A549 (cell line): ENCODE results near the gene TMEM79. TPM values are rescaled to one million over a fixed set of nuclear protein-coding genes. Genes with fewer than 3 reads are reported as not detected.

ENCODE experiments used
- BCL3 ChIP-seq: fragments of >200 bp; sonication (Bioruptor Twin); formaldehyde crosslinking; IDR thresholded peaks from 3 replicates; pipeline ENCODE4 v1.6.1; 2016
- MAX ChIP-seq: IDR thresholded peaks from 2 replicates; pipeline ENCODE4 v1.6.1; 2012
- MAZ ChIP-seq: fragments of 150-350 bp; IDR thresholded peaks from 2 replicates; pipeline ENCODE4 v1.6.1; 2014; ENCODE audit warnings: antibody characterized with exemption, low read depth, low read length, borderline replicate concordance
- PBX3 ChIP-seq: IDR thresholded peaks from 2 replicates; pipeline ENCODE4 v1.6.1; 2012
- POLR2A ChIP-seq: IDR thresholded peaks from 2 replicates; pipeline ENCODE4 v1.6.1; 2012; ENCODE audit warnings: mild to moderate bottlenecking, low read length
- polyA plus RNA-seq, 4 experiments: library from polyadenylated mRNA; depleted of rRNA in 3 of 4; stranded (reverse); fragments of >200 nt; fragmentation: RNase III in 1 of 4; extraction: RNeasy Plus Mini Kit Qiagen cat#74134 plus additional on column Dnase treatment in 1 of 4; gene quantifications; 2 replicates in 3 of 4; 3 replicates in 1 of 4; pipeline ENCODE4 v1.2.3, GENCODE V29; 2011 to 2017

TMEM79 gene
- polyA plus RNA-seq, 2 of the 4 experiments (the other 2 are of a cell fraction): 6.3 to 7.2 TPM

GRCh38 chr1:156338180-156338976, 54.3 kb downstream of the TMEM79 start, which contains the start of the genes CCT3 and TSACC (continued):
- TF ChIP-seq BCL3: peak; percentile 95
- TF ChIP-seq MAX: peak; percentile 93
- TF ChIP-seq MAZ: no peak
- peak; percentile 99 for TF ChIP-seq PBX3
- peak; percentile 87 for TF ChIP-seq POLR2A

Other genes starting within 250 kb of the TMEM79 start
- 42.0 and 47.6 TPM in 2 replicates for gene UBQLN4, start 230.5 kb upstream of the TMEM79 start, polyA plus RNA-seq (2011; rRNA removed)
- gene UBQLN4, start 230.5 kb upstream of the TMEM79 start, polyA plus RNA-seq (2017; fragmentation: RNase III; extraction: RNeasy Plus Mini Kit Qiagen cat#74134 plus additional on column Dnase treatment): 36.5 to 39.1 TPM (median 38.2 TPM) in 3 replicates
- 63.0 and 71.4 TPM in 2 replicates for gene LAMTOR2, start 229.5 kb upstream of the TMEM79 start, polyA plus RNA-seq (2011; rRNA removed)
- 151 to 171 TPM (median 166 TPM) in 3 replicates for gene LAMTOR2, start 229.5 kb upstream of the TMEM79 start, polyA plus RNA-seq (2017; fragmentation: RNase III; extraction: RNeasy Plus Mini Kit Qiagen cat#74134 plus additional on column Dnase treatment)
- gene RAB25, start 223.2 kb upstream of the TMEM79 start, polyA plus RNA-seq (2011; rRNA removed): 0.11 TPM in 1 of 2 replicates, not detected in the other
- not detected in 3 replicates for gene RAB25, start 223.2 kb upstream of the TMEM79 start, polyA plus RNA-seq (2017; fragmentation: RNase III; extraction: RNeasy Plus Mini Kit Qiagen cat#74134 plus additional on column Dnase treatment)
- gene MEX3A, start 201.9 kb upstream of the TMEM79 start, polyA plus RNA-seq (2011; rRNA removed): 1.8 and 2.4 TPM in 2 replicates
- gene MEX3A, start 201.9 kb upstream of the TMEM79 start, polyA plus RNA-seq (2017; fragmentation: RNase III; extraction: RNeasy Plus Mini Kit Qiagen cat#74134 plus additional on column Dnase treatment): 3.3 to 4.9 TPM (median 4.4 TPM) in 3 replicates
- gene LMNA, start 169.6 kb upstream of the TMEM79 start, polyA plus RNA-seq (2011; rRNA removed): 155 and 214 TPM in 2 replicates
- 286 to 310 TPM (median 288 TPM) in 3 replicates for gene LMNA, start 169.6 kb upstream of the TMEM79 start, polyA plus RNA-seq (2017; fragmentation: RNase III; extraction: RNeasy Plus Mini Kit Qiagen cat#74134 plus additional on column Dnase treatment)
- gene SEMA4A, start 130.7 kb upstream of the TMEM79 start, polyA plus RNA-seq (2011; rRNA removed): 0.27 and 0.37 TPM in 2 replicates
- gene SEMA4A, start 130.7 kb upstream of the TMEM79 start, polyA plus RNA-seq (2017; fragmentation: RNase III; extraction: RNeasy Plus Mini Kit Qiagen cat#74134 plus additional on column Dnase treatment): 0.04 to 0.09 TPM (median 0.07 TPM) in 3 replicates
- 30.7 and 38.8 TPM in 2 replicates for gene SLC25A44, start 90.2 kb upstream of the TMEM79 start, polyA plus RNA-seq (2011; rRNA removed)
- gene SLC25A44, start 90.2 kb upstream of the TMEM79 start, polyA plus RNA-seq (2017; fragmentation: RNase III; extraction: RNeasy Plus Mini Kit Qiagen cat#74134 plus additional on column Dnase treatment): 22.7 to 25.1 TPM (median 23.1 TPM) in 3 replicates
- gene PMF1, start 71.3 kb upstream of the TMEM79 start, polyA plus RNA-seq (2011; rRNA removed): 61.4 and 63.9 TPM in 2 replicates
- gene PMF1, start 71.3 kb upstream of the TMEM79 start, polyA plus RNA-seq (2017; fragmentation: RNase III; extraction: RNeasy Plus Mini Kit Qiagen cat#74134 plus additional on column Dnase treatment): 57.7 to 59.8 TPM (median 59.4 TPM) in 3 replicates
- 0.12 and 0.42 TPM in 2 replicates for gene BGLAP, start 42.1 kb upstream of the TMEM79 start, polyA plus RNA-seq (2011; rRNA removed)
- 0.23 to 0.30 TPM in 2 of 3 replicates, not detected in the other for gene BGLAP, start 42.1 kb upstream of the TMEM79 start, polyA plus RNA-seq (2017; fragmentation: RNase III; extraction: RNeasy Plus Mini Kit Qiagen cat#74134 plus additional on column Dnase treatment)
- 2.4 and 2.8 TPM in 2 replicates for gene PAQR6, start 36.3 kb upstream of the TMEM79 start, polyA plus RNA-seq (2011; rRNA removed)
- gene PAQR6, start 36.3 kb upstream of the TMEM79 start, polyA plus RNA-seq (2017; fragmentation: RNase III; extraction: RNeasy Plus Mini Kit Qiagen cat#74134 plus additional on column Dnase treatment): 5.6 to 10.6 TPM (median 8.6 TPM) in 3 replicates
- gene SMG5, start 1.5 kb upstream of the TMEM79 start, polyA plus RNA-seq (2011; rRNA removed): 25.6 and 38.0 TPM in 2 replicates
- 46.4 to 51.5 TPM (median 48.7 TPM) in 3 replicates for gene SMG5, start 1.5 kb upstream of the TMEM79 start, polyA plus RNA-seq (2017; fragmentation: RNase III; extraction: RNeasy Plus Mini Kit Qiagen cat#74134 plus additional on column Dnase treatment)
- 12.4 and 16.9 TPM in 2 replicates for gene GLMP, start 11.4 kb downstream of the TMEM79 start, polyA plus RNA-seq (2011; rRNA removed)
- gene GLMP, start 11.4 kb downstream of the TMEM79 start, polyA plus RNA-seq (2017; fragmentation: RNase III; extraction: RNeasy Plus Mini Kit Qiagen cat#74134 plus additional on column Dnase treatment): 23.0 to 32.5 TPM (median 29.0 TPM) in 3 replicates
- gene VHLL, start 15.0 kb downstream of the TMEM79 start, polyA plus RNA-seq (2011; rRNA removed): not detected in 2 replicates
- gene VHLL, start 15.0 kb downstream of the TMEM79 start, polyA plus RNA-seq (2017; fragmentation: RNase III; extraction: RNeasy Plus Mini Kit Qiagen cat#74134 plus additional on column Dnase treatment): not detected in 3 replicates
- 528 and 530 TPM in 2 replicates for gene CCT3, start 54.0 kb downstream of the TMEM79 start, polyA plus RNA-seq (2011; rRNA removed)
- gene CCT3, start 54.0 kb downstream of the TMEM79 start, polyA plus RNA-seq (2017; fragmentation: RNase III; extraction: RNeasy Plus Mini Kit Qiagen cat#74134 plus additional on column Dnase treatment): 804 to 909 TPM (median 824 TPM) in 3 replicates
- 3.9 and 4.7 TPM in 2 replicates for gene TSACC, start 54.2 kb downstream of the TMEM79 start, polyA plus RNA-seq (2011; rRNA removed)
- gene TSACC, start 54.2 kb downstream of the TMEM79 start, polyA plus RNA-seq (2017; fragmentation: RNase III; extraction: RNeasy Plus Mini Kit Qiagen cat#74134 plus additional on column Dnase treatment): 2.6 to 3.2 TPM (median 3.0 TPM) in 3 replicates
- gene RHBG, start 84.9 kb downstream of the TMEM79 start, polyA plus RNA-seq (2011; rRNA removed): 0.04 and 0.06 TPM in 2 replicates
- 0.08 TPM in 1 of 3 replicates, not detected in the others for gene RHBG, start 84.9 kb downstream of the TMEM79 start, polyA plus RNA-seq (2017; fragmentation: RNase III; extraction: RNeasy Plus Mini Kit Qiagen cat#74134 plus additional on column Dnase treatment)
- gene MEF2D, start 216.4 kb downstream of the TMEM79 start, polyA plus RNA-seq (2011; rRNA removed): 16.8 and 20.8 TPM in 2 replicates
- 20.7 to 23.4 TPM (median 22.8 TPM) in 3 replicates for gene MEF2D, start 216.4 kb downstream of the TMEM79 start, polyA plus RNA-seq (2017; fragmentation: RNase III; extraction: RNeasy Plus Mini Kit Qiagen cat#74134 plus additional on column Dnase treatment)